PFSK-1 (cell line): ENCODE results near the gene CCDC33.
A peak's percentile ranks its signal among the peaks of the same experiment; 100 is the strongest.

ENCODE experiments used
- FOXP2 ChIP-seq: optimal IDR thresholded peaks from 2 replicates; pipeline ENCODE3; 2011; ENCODE audit warnings: borderline replicate concordance, control low read depth, inconsistent platforms; ENCODE audit not compliant: insufficient read depth; ENCODE audit errors: extremely low read length, extremely low read depth
- POLR2AphosphoS5 ChIP-seq: IDR thresholded peaks from 2 replicates; pipeline ENCODE4 v1.6.1; 2012; ENCODE audit warnings: low read depth, mild to moderate bottlenecking, control low read depth, low read length, moderate library complexity
- REST ChIP-seq, 2 experiments: IDR thresholded peaks; 2 replicates each; pipeline versions ENCODE4 v1.6.1 to v1.8.0; 2011 to 2012; ENCODE audit warnings: low read depth in 2 of 2, low read length in 2 of 2, control low read depth in 1 of 2, inconsistent platforms in 1 of 2, mild to moderate bottlenecking in 1 of 2, moderate library complexity in 1 of 2; ENCODE audit not compliant: insufficient read depth in 1 of 2
- SIN3A ChIP-seq: IDR thresholded peaks from 2 replicates; pipeline ENCODE4 v1.6.1; 2012; ENCODE audit warnings: mild to moderate bottlenecking, low read length, moderate library complexity, borderline replicate concordance; ENCODE audit not compliant: insufficient read depth
- TAF1 ChIP-seq: IDR thresholded peaks from 2 replicates; pipeline ENCODE4 v1.6.1; 2012; ENCODE audit warnings: low read length, control low read depth, borderline replicate concordance; ENCODE audit not compliant: insufficient read depth

Gene CCDC33

GRCh38 chr15:74216949-74217348, 19.2 kb upstream of the CCDC33 start:
- TF ChIP-seq TAF1, result no peak
- no peak for TF ChIP-seq FOXP2
- TF ChIP-seq REST (IDR thresholded peaks at IDR 0.05; ENCODE audit: insufficient read depth in 1 of 2, low read depth in 2 of 2, low read length in 2 of 2), result no peak
- no peak for TF ChIP-seq POLR2AphosphoS5
- no peak for TF ChIP-seq SIN3A

- no peak for TF ChIP-seq FOXP2
- TF ChIP-seq REST (IDR thresholded peaks at IDR 0.05; ENCODE audit: insufficient read depth in 1 of 2, low read depth in 2 of 2, low read length in 2 of 2), result no peak
- TF ChIP-seq SIN3A, result no peak
- no peak for TF ChIP-seq TAF1
- no peak for TF ChIP-seq POLR2AphosphoS5
Measured at GRCh38 chr15:74217907-74218885, 17.9 kb upstream of the CCDC33 start.

GRCh38 chr15:74220475-74221248, 15.5 kb upstream of the CCDC33 start:
- TF ChIP-seq FOXP2 (no peak), SIN3A (no peak), REST (IDR thresholded peaks at IDR 0.05; ENCODE audit: insufficient read depth in 1 of 2, low read depth in 2 of 2, low read length in 2 of 2) (no peak), TAF1 (no peak), POLR2AphosphoS5 (no peak)

GRCh38 chr15:74221399-74222239, 14.5 kb upstream of the CCDC33 start:
- peak in 1 of 2 experiments; percentile 59; a peak in 1 of 4 replicates for TF ChIP-seq REST (IDR thresholded peaks at IDR 0.05; ENCODE audit: insufficient read depth in 1 of 2, low read depth in 2 of 2, low read length in 2 of 2)
- TF ChIP-seq FOXP2, result no peak
